ENCODE data around the gene LMX1B. TPM values are rescaled to one million over a fixed set of nuclear protein-coding genes. Genes with fewer than 3 reads are reported as not detected.
"Not testable (repeated sequence)": the region's sequence is repeated elsewhere in the genome, so short reads cannot be mapped to it uniquely, and the experiment has no call there.

The LMX1B gene
- total RNA-seq, 1 donor from 2014 or later = 0.64 TPM

- DNase-seq (ENCODE audit: extremely low read depth, low read depth, low spot score) = no peak
Measured at GRCh38 chr9:126704892-126705766, 91.4 kb downstream of the LMX1B start.

GRCh38 chr9:126705767-126706697 is 92.3 kb downstream of the LMX1B start:
- DNase-seq (ENCODE audit: extremely low read depth, low read depth, low spot score) = no peak

GRCh38 chr9:126706698-126707053 is 92.9 kb downstream of the LMX1B start:
- DNase-seq (ENCODE audit: extremely low read depth, low read depth, low spot score) = no peak

- no peak for DNase-seq (ENCODE audit: extremely low read depth, low read depth, low spot score)
Measured at GRCh38 chr9:126707083-126707482, 93.4 kb downstream of the LMX1B start.

GRCh38 chr9:126707712-126708111 is 94.0 kb downstream of the LMX1B start:
- DNase-seq (ENCODE audit: extremely low read depth, low read depth, low spot score) = not testable (repeated sequence)

- no peak for DNase-seq (ENCODE audit: extremely low read depth, low read depth, low spot score)
Measured at GRCh38 chr9:126708178-126708577, 94.5 kb downstream of the LMX1B start.

- no peak for DNase-seq (ENCODE audit: extremely low read depth, low read depth, low spot score)
Measured at GRCh38 chr9:126709241-126709640, 95.5 kb downstream of the LMX1B start.

GRCh38 chr9:126715382-126715781 is 101.7 kb downstream of the LMX1B start:
- DNase-seq (ENCODE audit: extremely low read depth, low read depth, low spot score) = no peak

GRCh38 chr9:126717441-126717840 is 103.7 kb downstream of the LMX1B start:
- not testable (repeated sequence) for DNase-seq (ENCODE audit: extremely low read depth, low read depth, low spot score)

GRCh38 chr9:126719618-126720031 is 105.9 kb downstream of the LMX1B start:
- no peak for DNase-seq (ENCODE audit: extremely low read depth, low read depth, low spot score)

- no peak for DNase-seq (ENCODE audit: extremely low read depth, low read depth, low spot score)
Measured at GRCh38 chr9:126720036-126720435, 106.3 kb downstream of the LMX1B start.

- DNase-seq (ENCODE audit: extremely low read depth, low read depth, low spot score) = no peak
Measured at GRCh38 chr9:126720661-126721563, 107.2 kb downstream of the LMX1B start.

- DNase-seq (ENCODE audit: extremely low read depth, low read depth, low spot score) = no peak
Measured at GRCh38 chr9:126721564-126721981, 107.8 kb downstream of the LMX1B start.

- DNase-seq (ENCODE audit: extremely low read depth, low read depth, low spot score) = no peak
Measured at GRCh38 chr9:126722252-126722921, 108.7 kb downstream of the LMX1B start.

- DNase-seq (ENCODE audit: extremely low read depth, low read depth, low spot score) = no peak
Measured at GRCh38 chr9:126722922-126723806, 109.4 kb downstream of the LMX1B start.

- DNase-seq (ENCODE audit: extremely low read depth, low read depth, low spot score) = no peak
Measured at GRCh38 chr9:126723807-126724172, 110.1 kb downstream of the LMX1B start.

GRCh38 chr9:126724226-126724625 is 110.5 kb downstream of the LMX1B start:
- DNase-seq (ENCODE audit: extremely low read depth, low read depth, low spot score) = no peak

GRCh38 chr9:126725485-126725884 is 111.8 kb downstream of the LMX1B start:
- not testable (repeated sequence) for DNase-seq (ENCODE audit: extremely low read depth, low read depth, low spot score)

- DNase-seq (ENCODE audit: extremely low read depth, low read depth, low spot score) = not testable (repeated sequence)
Measured at GRCh38 chr9:126728210-126728609, 114.5 kb downstream of the LMX1B start.

Measured in glomerular endothelial cell (primary cell).